Measurements from ENCODE around the gene TTLL5.
"Not testable (repeated sequence)": the region's sequence is repeated elsewhere in the genome, so short reads cannot be mapped to it uniquely, and the experiment has no call there.

TTLL5 gene

GRCh38 chr14:75845136-75845804 is 184.2 kb downstream of the TTLL5 start:
- in situ Hi-C loops (cut with HindIII; ENCODE audit: low pct_unique_long_range_greater_than_20kb, low sequenced_read_pairs) = no loop called here

GRCh38 chr14:75846694-75847093 is 185.6 kb downstream of the TTLL5 start:
- in situ Hi-C loops (cut with HindIII; ENCODE audit: low pct_unique_long_range_greater_than_20kb, low sequenced_read_pairs); DNase-seq (ENCODE audit: low read depth in 1 of 2, low spot score in 1 of 2): not testable (repeated sequence)

More at GRCh38 chr14:75845136-75845804, 184.2 kb downstream of the TTLL5 start:
- DNase-seq (ENCODE audit: low read depth in 1 of 2, low spot score in 1 of 2) = no peak
- TF ChIP-seq JUND (IDR thresholded peaks at IDR 0.05; ENCODE audit: low read depth) = no peak

DNA sequence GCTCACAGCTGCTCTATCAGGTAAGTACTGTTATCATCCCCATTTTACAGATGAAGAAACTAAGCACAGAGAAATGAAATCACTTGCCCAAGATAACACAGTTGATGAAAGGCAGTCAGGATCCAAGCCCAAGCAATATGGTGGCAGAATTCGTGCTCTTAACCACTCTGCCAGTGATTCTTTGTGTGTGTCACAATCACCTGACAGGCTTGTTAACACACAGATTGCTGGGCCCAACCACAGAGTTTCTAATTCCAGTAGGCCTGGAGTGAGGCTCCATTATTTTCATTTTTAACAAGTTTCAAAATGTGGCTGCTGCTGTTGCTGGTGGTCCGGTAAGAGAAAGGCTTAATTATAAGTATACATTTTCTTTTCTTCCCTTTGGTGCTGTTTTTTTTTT is 186.5 kb downstream of the TTLL5 start:
- in situ Hi-C loops (cut with HindIII; ENCODE audit: low pct_unique_long_range_greater_than_20kb, low sequenced_read_pairs) = no loop called here
- no peak for DNase-seq (ENCODE audit: low read depth in 1 of 2, low spot score in 1 of 2)
- TF ChIP-seq JUND (IDR thresholded peaks at IDR 0.05; ENCODE audit: low read depth) = no peak

DNA sequence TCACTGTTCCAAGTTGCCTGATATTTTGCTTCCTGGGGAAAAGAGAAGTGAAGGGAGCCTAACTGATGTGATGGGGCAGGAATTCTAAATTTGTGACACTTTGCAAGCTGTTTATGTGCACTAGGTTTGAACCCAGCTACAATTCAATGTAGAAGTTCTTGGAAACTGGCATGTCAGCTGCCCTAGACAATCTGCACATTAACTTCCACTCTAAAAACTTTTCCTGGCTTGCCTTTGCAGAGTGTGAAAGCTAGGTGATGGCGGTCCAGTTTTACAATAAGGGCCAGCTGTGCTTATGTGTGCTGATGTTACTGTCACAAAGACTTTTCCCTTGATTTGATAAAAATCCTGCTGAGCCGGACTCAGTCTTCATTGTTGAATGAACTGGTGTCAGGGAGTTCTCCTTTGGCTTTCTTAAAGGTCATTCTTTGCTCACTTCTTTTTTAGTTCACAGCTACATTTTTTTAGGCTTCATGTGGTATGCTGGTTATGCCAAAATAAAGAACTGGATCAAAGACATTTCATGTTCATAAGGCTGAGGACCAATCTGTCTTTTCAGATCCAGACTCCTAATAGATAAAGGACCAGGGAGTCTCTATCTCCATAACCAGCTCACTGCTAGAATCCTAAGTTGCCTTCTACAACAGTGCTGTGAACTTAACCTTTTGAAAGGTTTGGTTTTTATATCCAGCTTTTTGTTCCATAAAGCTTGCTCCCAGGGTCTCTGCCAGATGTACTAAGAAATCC is 187.3 kb downstream of the TTLL5 start:
- DNase-seq (ENCODE audit: low read depth in 1 of 2, low spot score in 1 of 2) = no peak
- in situ Hi-C loops (cut with HindIII; ENCODE audit: low pct_unique_long_range_greater_than_20kb, low sequenced_read_pairs) = no loop called here
- TF ChIP-seq JUND (IDR thresholded peaks at IDR 0.05; ENCODE audit: low read depth) = no peak

DNA sequence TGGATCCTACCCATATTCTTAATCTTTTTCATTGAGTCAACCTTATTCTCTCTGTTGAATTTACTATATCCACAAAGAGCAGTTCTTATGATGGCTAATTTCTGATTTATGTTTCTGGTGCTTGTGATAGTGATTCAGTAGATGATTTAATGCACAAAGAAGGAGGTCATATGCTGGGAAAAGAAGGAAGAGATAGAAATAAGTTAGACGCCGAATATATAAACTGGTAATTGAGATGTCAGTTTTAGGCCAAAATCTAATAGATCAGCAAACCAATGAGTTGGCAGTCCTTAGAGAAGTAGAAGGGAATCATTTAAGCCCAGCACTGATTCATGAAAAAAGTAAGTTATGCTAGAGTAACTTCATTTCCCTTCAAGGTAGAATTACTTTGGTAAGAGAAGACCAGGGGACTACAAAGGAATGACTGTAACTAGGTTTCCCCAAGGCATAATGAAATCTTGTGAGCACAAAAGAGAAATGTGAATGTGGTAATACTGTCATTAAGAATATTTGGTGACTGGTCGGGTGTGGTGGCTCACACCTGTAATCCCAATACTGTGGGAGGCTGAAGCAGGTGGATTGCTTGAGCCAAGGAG is 188.4 kb downstream of the TTLL5 start:
- in situ Hi-C loops (cut with HindIII; ENCODE audit: low pct_unique_long_range_greater_than_20kb, low sequenced_read_pairs) = no loop called here
- DNase-seq (ENCODE audit: low read depth in 1 of 2, low spot score in 1 of 2) = no peak
- no peak for TF ChIP-seq JUND (IDR thresholded peaks at IDR 0.05; ENCODE audit: low read depth)

GRCh38 chr14:75851574-75851866 is 190.5 kb downstream of the TTLL5 start:
- in situ Hi-C loops (cut with HindIII; ENCODE audit: low pct_unique_long_range_greater_than_20kb, low sequenced_read_pairs) = no loop called here
- DNase-seq (ENCODE audit: low read depth in 1 of 2, low spot score in 1 of 2) = no peak
- TF ChIP-seq JUND (IDR thresholded peaks at IDR 0.05; ENCODE audit: low read depth) = no peak

DNA sequence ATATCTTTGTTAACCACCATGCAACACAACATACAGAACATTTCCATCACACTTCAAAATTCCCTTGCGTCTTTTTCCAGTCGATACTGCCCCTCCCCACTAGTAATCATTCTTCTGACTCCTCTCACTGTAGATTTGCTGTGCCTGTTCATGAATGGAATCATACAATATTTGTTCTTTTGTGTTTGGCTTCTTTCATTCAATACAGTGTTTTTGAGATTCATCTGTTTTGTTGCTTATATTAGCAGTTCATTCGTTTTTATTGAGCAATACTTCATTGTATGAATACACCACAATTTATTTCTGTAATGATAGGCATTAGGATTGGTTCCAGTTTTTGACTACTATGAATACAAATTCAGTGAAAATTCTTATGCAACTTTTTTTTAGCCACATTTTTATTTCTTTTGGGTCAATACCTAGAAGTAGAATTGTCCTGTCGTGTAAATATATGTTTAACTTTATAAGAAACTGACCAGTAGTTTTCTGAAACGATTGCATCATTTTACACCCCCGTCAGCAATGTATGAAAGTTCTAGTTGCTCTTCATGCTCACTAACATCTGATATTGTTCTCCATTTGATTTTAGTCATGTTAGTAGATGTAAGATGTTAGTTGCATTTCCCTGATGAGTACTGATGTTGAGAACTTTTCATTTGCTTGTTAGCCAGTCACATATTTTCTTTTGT is 193.2 kb downstream of the TTLL5 start:
- no peak for TF ChIP-seq JUND (IDR thresholded peaks at IDR 0.05; ENCODE audit: low read depth)
- in situ Hi-C loops (cut with HindIII; ENCODE audit: low pct_unique_long_range_greater_than_20kb, low sequenced_read_pairs) = no loop called here
- no peak for DNase-seq (ENCODE audit: low read depth in 1 of 2, low spot score in 1 of 2)

- in situ Hi-C loops (cut with HindIII; ENCODE audit: low pct_unique_long_range_greater_than_20kb, low sequenced_read_pairs) = no loop called here
- no peak for TF ChIP-seq JUND (IDR thresholded peaks at IDR 0.05; ENCODE audit: low read depth)
- DNase-seq (ENCODE audit: low read depth in 1 of 2, low spot score in 1 of 2) = no peak
Observed at GRCh38 chr14:75857199-75857598, 196.2 kb downstream of the TTLL5 start.

- in situ Hi-C loops (cut with HindIII; ENCODE audit: low pct_unique_long_range_greater_than_20kb, low sequenced_read_pairs) = no loop called here
- no peak for TF ChIP-seq JUND (IDR thresholded peaks at IDR 0.05; ENCODE audit: low read depth)
- no peak for DNase-seq (ENCODE audit: low read depth in 1 of 2, low spot score in 1 of 2)
Observed at GRCh38 chr14:75858362-75858761, 197.3 kb downstream of the TTLL5 start.

- TF ChIP-seq JUND (IDR thresholded peaks at IDR 0.05; ENCODE audit: low read depth) = no peak
- DNase-seq (ENCODE audit: low read depth in 1 of 2, low spot score in 1 of 2) = no peak
- in situ Hi-C loops (cut with HindIII; ENCODE audit: low pct_unique_long_range_greater_than_20kb, low sequenced_read_pairs) = no loop called here
Observed at GRCh38 chr14:75859746-75860145, 198.7 kb downstream of the TTLL5 start.

GRCh38 chr14:75860561-75861160 is 199.6 kb downstream of the TTLL5 start:
- in situ Hi-C loops (cut with HindIII; ENCODE audit: low pct_unique_long_range_greater_than_20kb, low sequenced_read_pairs) = no loop called here
- DNase-seq (ENCODE audit: low read depth in 1 of 2, low spot score in 1 of 2) = no peak
- TF ChIP-seq JUND (IDR thresholded peaks at IDR 0.05; ENCODE audit: low read depth) = no peak

- in situ Hi-C loops (cut with HindIII; ENCODE audit: low pct_unique_long_range_greater_than_20kb, low sequenced_read_pairs) = no loop called here
- DNase-seq (ENCODE audit: low read depth in 1 of 2, low spot score in 1 of 2) = no peak
- no peak for TF ChIP-seq JUND (IDR thresholded peaks at IDR 0.05; ENCODE audit: low read depth)
Observed at GRCh38 chr14:75861161-75861621, 200.1 kb downstream of the TTLL5 start.

All from T47D (cell line).